Activated CD8-positive, alpha-beta T cell treated with anti-CD3 and anti-CD28 coated beads, Interleukin-2, amount 10 ng/mL, durations not matched to agents 7 days and 5 days (primary cell): ENCODE results near the gene SEMA4C. TPM values are rescaled to one million over a fixed set of nuclear protein-coding genes. Genes with fewer than 3 reads are reported as not detected.

Experiments used
- ATAC-seq: fragments of 150-1000 bp; cut with Tn5 transposase; one replicate; pipeline ENCODE4 v1.10.0; 2021; ENCODE audit warnings: moderate library complexity
- CTCF ChIA-PET: fragments of 350-600 bp; sonication (Branson Sonifier 250); formaldehyde crosslinking; loops from one replicate; lab custom pipeline; 2021; ENCODE audit warnings: antibody characterized with exemption; lab: Charles Lee
- POLR2A ChIA-PET: fragments of 350-600 bp; sonication (Branson Sonifier 250); formaldehyde crosslinking; loops from one replicate; lab custom pipeline; 2021; ENCODE audit warnings: antibody characterized with exemption; lab: Charles Lee
- DNase-seq: peaks from one replicate; pipeline ENCODE4 v3.0.0-alpha.2; 2020
- H3K27ac Mint-ChIP-seq: one replicate; pipeline ENCODE4 v1.8.0; 2021; ENCODE audit warnings: mild to moderate bottlenecking, mixed read lengths
- H3K27me3 Mint-ChIP-seq: one replicate; pipeline ENCODE4 v1.8.0; 2021; ENCODE audit warnings: low read depth, mixed read lengths
- H3K36me3 Mint-ChIP-seq: one replicate; pipeline ENCODE4 v1.8.0; 2021; ENCODE audit warnings: low read depth, mixed read lengths
- H3K4me1 Mint-ChIP-seq: one replicate; pipeline ENCODE4 v1.8.0; 2021; ENCODE audit warnings: low read depth, mixed read lengths
- H3K4me3 Mint-ChIP-seq: one replicate; pipeline ENCODE4 v1.8.0; 2021; ENCODE audit warnings: mild to moderate bottlenecking, mixed read lengths
- H3K9me3 Mint-ChIP-seq: one replicate; pipeline ENCODE4 v1.8.0; 2022; ENCODE audit warnings: mixed read lengths; ENCODE audit not compliant: insufficient read depth
- total RNA-seq, 2 experiments: library from RNA; stranded (reverse); gene quantifications; one replicate each; pipeline ENCODE4 v1.2.3, GENCODE V29; 2021

SEMA4C gene
- total RNA-seq, 2 experiments from 2014 or later: 21.0 to 24.5 TPM

- Mint-ChIP-seq H3K27me3 (no peaks in the 10 kb centered on the region), H3K27ac (no peak overlapping the region), H3K4me3 (no peak overlapping the region), H3K9me3 (no peaks in the 10 kb centered on the region), H3K4me1 (peaks cover 23% of the 10 kb centered on the region), H3K36me3 (peaks cover 52% of the 10 kb centered on the region)
- no peak for ATAC-seq
- ChIA-PET CTCF (interaction anchor here (2.4 kb wide), 1 partner anchor 8 kb away, joined by 7 read pairs; the partner anchor contains the start of gene CNNM3), POLR2A (no interaction called here)
- no peak for DNase-seq
Measured at GRCh38 chr2:96824079-96824870, 45.6 kb downstream of the SEMA4C start.

- Mint-ChIP-seq H3K36me3 (peaks cover 53% of the 10 kb centered on the region), H3K27me3 (no peaks in the 10 kb centered on the region), H3K4me1 (peaks cover 34% of the 10 kb centered on the region), H3K9me3 (no peaks in the 10 kb centered on the region), H3K4me3 (no peak overlapping the region), H3K27ac (no peak overlapping the region)
- ChIA-PET CTCF (no interaction called here), POLR2A (no interaction called here)
- DNase-seq (no peak), ATAC-seq (no peak)
Measured at GRCh38 chr2:96823198-96823597, 46.7 kb downstream of the SEMA4C start.

- DNase-seq: no peak
- peaks cover 38% of the 10 kb centered on the region for H3K4me1 Mint-ChIP-seq
- ATAC-seq: no peak
- H3K4me3 Mint-ChIP-seq: no peak overlapping the region
- no peaks in the 10 kb centered on the region for H3K27me3 Mint-ChIP-seq
- CTCF ChIA-PET: no interaction called here
- no peaks in the 10 kb centered on the region for H3K9me3 Mint-ChIP-seq
- POLR2A ChIA-PET: no interaction called here
- peaks cover 53% of the 10 kb centered on the region for H3K36me3 Mint-ChIP-seq
- H3K27ac Mint-ChIP-seq: no peak overlapping the region
Measured at GRCh38 chr2:96822786-96823185, 47.1 kb downstream of the SEMA4C start.

- ATAC-seq: no peak
- Mint-ChIP-seq H3K27me3 (no peaks in the 10 kb centered on the region), H3K27ac (no peak overlapping the region), H3K9me3 (no peaks in the 10 kb centered on the region), H3K4me1 (peaks cover 41% of the 10 kb centered on the region), H3K36me3 (peaks cover 48% of the 10 kb centered on the region), H3K4me3 (no peak overlapping the region)
- ChIA-PET POLR2A (interaction anchor here (1.6 to 1.8 kb wide), 2 partner anchors 17 to 18 kb away, joined by 3 to 5 read pairs; no protein-coding TSS in a partner anchor), CTCF (interaction anchor here (0.7 to 3.9 kb wide), 5 partner anchors 11 to 291 kb away, joined by 3 to 13 read pairs (median 7); partner anchors contain the start of genes ANKRD36, ANKRD39 and CNNM4)
- no peak for DNase-seq
Measured at GRCh38 chr2:96821113-96821675, 48.7 kb downstream of the SEMA4C start.

- POLR2A ChIA-PET: interaction anchor here (1.6 to 1.8 kb wide), 2 partner anchors 18 to 19 kb away, joined by 3 to 5 read pairs; no protein-coding TSS in a partner anchor
- Mint-ChIP-seq H3K4me3 (no peak overlapping the region), H3K9me3 (no peaks in the 10 kb centered on the region), H3K27ac (peak overlapping the region; percentile 10), H3K36me3 (peaks cover 44% of the 10 kb centered on the region), H3K4me1 (peaks cover 48% of the 10 kb centered on the region), H3K27me3 (no peaks in the 10 kb centered on the region)
- no peak for DNase-seq
- CTCF ChIA-PET: interaction anchor here (1.0 to 3.9 kb wide), 4 partner anchors 38 to 293 kb away, joined by 3 to 13 read pairs (median 6); partner anchors contain the start of genes ANKRD36, ANKRD39 and CNNM4
- ATAC-seq: no peak
Measured at GRCh38 chr2:96819876-96820511, 49.9 kb downstream of the SEMA4C start.

GRCh38 chr2:96819128-96819875, 50.6 kb downstream of the SEMA4C start:
- Mint-ChIP-seq H3K27ac (no peak overlapping the region), H3K4me1 (peaks cover 50% of the 10 kb centered on the region), H3K9me3 (no peaks in the 10 kb centered on the region), H3K27me3 (no peaks in the 10 kb centered on the region), H3K36me3 (peaks cover 40% of the 10 kb centered on the region), H3K4me3 (peak overlapping the region; percentile 81)
- no peak for DNase-seq
- ChIA-PET POLR2A (interaction anchor here (1.1 kb wide), 1 partner anchor 108 kb away, joined by 3 read pairs; no protein-coding TSS in a partner anchor), CTCF (interaction anchor here (1.0 to 3.9 kb wide), 4 partner anchors 38 to 293 kb away, joined by 3 to 13 read pairs (median 6); partner anchors contain the start of genes ANKRD36 and ANKRD39)
- no peak for ATAC-seq

GRCh38 chr2:96817882-96818281, 52.0 kb downstream of the SEMA4C start:
- no peaks in the 10 kb centered on the region for H3K9me3 Mint-ChIP-seq
- POLR2A ChIA-PET: interaction anchor here (1.7 to 2.0 kb wide), 2 partner anchors 21 to 145 kb away, joined by 4 to 6 read pairs; no protein-coding TSS in a partner anchor
- no peaks in the 10 kb centered on the region for H3K27me3 Mint-ChIP-seq
- no peak overlapping the region for H3K27ac Mint-ChIP-seq
- ATAC-seq: no peak
- peak overlapping the region; percentile 81 for H3K4me3 Mint-ChIP-seq
- H3K36me3 Mint-ChIP-seq: peaks cover 34% of the 10 kb centered on the region
- peaks cover 52% of the 10 kb centered on the region for H3K4me1 Mint-ChIP-seq
- no peak for DNase-seq
- CTCF ChIA-PET: interaction anchor here (1.2 to 4.1 kb wide), 4 partner anchors 55 to 295 kb away, joined by 3 to 27 read pairs (median 8); partner anchors contain the start of genes ANKRD36 and CNNM4

- peak overlapping the region; percentile 57 for H3K27ac Mint-ChIP-seq
- POLR2A ChIA-PET: interaction anchor here (0.8 to 2.0 kb wide), 6 partner anchors 11 to 199 kb away, joined by 3 to 6 read pairs (median 4); partner anchors contain the start of gene ANKRD39
Measured at GRCh38 chr2:96816836-96817702, 52.8 kb downstream of the SEMA4C start.

GRCh38 chr2:96816127-96816835, 53.6 kb downstream of the SEMA4C start, which contains the start of gene CNNM3:
Gene CNNM3 (plus strand): TSS chr2:96816268. CDS start chr2:96816278, 10 bp downstream.
- peak within 1 kb of the TSS; percentile 89 for H3K4me3 Mint-ChIP-seq

More at GRCh38 chr2:96816836-96817702, 52.8 kb downstream of the SEMA4C start:
- Mint-ChIP-seq H3K9me3 (no peaks in the 10 kb centered on the region), H3K36me3 (peaks cover 31% of the 10 kb centered on the region), H3K27me3 (no peaks in the 10 kb centered on the region), H3K4me1 (peaks cover 56% of the 10 kb centered on the region), H3K4me3 (peak overlapping the region; percentile 81)
- CTCF ChIA-PET: interaction anchor here (0.7 to 4.1 kb wide), 18 partner anchors 8 to 296 kb away, joined by 3 to 27 read pairs (median 4); partner anchors contain the start of genes ANKRD36, ANKRD39 and CNNM4
- DNase-seq (no peak), ATAC-seq (no peak)

More at GRCh38 chr2:96816127-96816835, 53.6 kb downstream of the SEMA4C start, which contains the start of gene CNNM3:
- DNase-seq: peak; percentile 96
- peak within 1 kb of the TSS; percentile 71 for H3K27ac Mint-ChIP-seq
- H3K9me3 Mint-ChIP-seq: no peaks in the 10 kb centered on the region
- peaks cover 30% of the 10 kb centered on the region for H3K36me3 Mint-ChIP-seq
- ChIA-PET CTCF (interaction anchor here (0.6 to 4.1 kb wide), 19 partner anchors 9 to 297 kb away, joined by 3 to 27 read pairs (median 4); partner anchors contain the start of genes ANKRD36, ANKRD39 and CNNM4), POLR2A (interaction anchor here (0.8 to 2.0 kb wide), 7 partner anchors 10 to 198 kb away, joined by 3 to 9 read pairs (median 4); partner anchors contain the start of gene ANKRD39)
- H3K27me3 Mint-ChIP-seq: no peaks in the 10 kb centered on the region
- peak; percentile 95 for ATAC-seq
- H3K4me1 Mint-ChIP-seq: peaks cover 53% of the 10 kb centered on the region
